HepG2 (cell line): ENCODE measurements around the gene DRC7. TPM values are rescaled to one million over a fixed set of nuclear protein-coding genes. Genes with fewer than 3 reads are reported as not detected.

Source experiments
- ARNT2 ChIP-seq: sonication (generic); formaldehyde crosslinking; IDR thresholded peaks from 2 replicates; pipeline ENCODE4 v1.8.0; 2022; ENCODE audit warnings: mild to moderate bottlenecking, low read depth, missing genetic modification reagents, moderate library complexity
- BCL6 ChIP-seq: IDR thresholded peaks from 2 replicates; pipeline ENCODE4 v1.6.1; 2016; ENCODE audit warnings: missing genetic modification reagents, missing compliant biosample characterization
- ELK4 ChIP-seq: sonication (generic); formaldehyde crosslinking; IDR thresholded peaks from 2 replicates; pipeline ENCODE4 v1.9.0; 2021; ENCODE audit warnings: missing genetic modification reagents, borderline replicate concordance
- GPBP1L1 ChIP-seq: sonication (generic); formaldehyde crosslinking; IDR thresholded peaks from 2 replicates; pipeline ENCODE4 v1.5.0; 2020; ENCODE audit warnings: mild to moderate bottlenecking, missing genetic modification reagents
- HDAC2 ChIP-seq: sonication (generic); formaldehyde crosslinking; IDR thresholded peaks from 2 replicates; pipeline ENCODE4 v1.4.0; 2020; ENCODE audit warnings: missing genetic modification reagents
- HNRNPL ChIP-seq: fragments of 200-400 bp; formaldehyde crosslinking; IDR thresholded peaks from 2 replicates; pipeline ENCODE4 v1.6.1; 2017; ENCODE audit warnings: mild to moderate bottlenecking, low read depth, low read length
- HOXD1 ChIP-seq: sonication (generic); formaldehyde crosslinking; IDR thresholded peaks from 2 replicates; pipeline ENCODE4 v1.5.0; 2020; ENCODE audit warnings: missing genetic modification reagents
- IKZF5 ChIP-seq: IDR thresholded peaks from 2 replicates; pipeline ENCODE4 v1.6.1; 2018; ENCODE audit warnings: missing genetic modification reagents, mild to moderate bottlenecking, missing compliant biosample characterization
- JUND ChIP-seq: sonication (generic); formaldehyde crosslinking; IDR thresholded peaks from 2 replicates; pipeline ENCODE4 v1.8.0; 2022; ENCODE audit warnings: mild to moderate bottlenecking, missing genetic modification reagents
- KMT2B ChIP-seq: IDR thresholded peaks from 2 replicates; pipeline ENCODE4 v1.6.1; 2016; ENCODE audit warnings: missing genetic modification reagents, missing compliant biosample characterization
- LRRFIP1 ChIP-seq: sonication (generic); formaldehyde crosslinking; conservative IDR thresholded peaks from 2 replicates; pipeline ENCODE4 v1.4.0; 2020; ENCODE audit warnings: missing genetic modification reagents
- NFE2 ChIP-seq: sonication (generic); formaldehyde crosslinking; IDR thresholded peaks from 2 replicates; pipeline ENCODE4 v1.4.0; 2020; ENCODE audit warnings: missing genetic modification reagents
- NKX3-1 ChIP-seq: sonication (generic); formaldehyde crosslinking; IDR thresholded peaks from 2 replicates; pipeline ENCODE4 v1.5.0; 2020; ENCODE audit warnings: missing genetic modification reagents
- POLR2AphosphoS5 ChIP-seq: IDR thresholded peaks from 2 replicates; pipeline ENCODE4 v1.6.1; 2012; ENCODE audit warnings: low read depth, low read length
- SKIL ChIP-seq: sonication (generic); formaldehyde crosslinking; IDR thresholded peaks from 2 replicates; pipeline ENCODE4 v1.8.0; 2022; ENCODE audit warnings: missing genetic modification reagents, mild to moderate bottlenecking, moderate library complexity, borderline replicate concordance
- SP5 ChIP-seq: IDR thresholded peaks from 2 replicates; pipeline ENCODE4 v1.6.1; 2016; ENCODE audit warnings: low read depth, borderline replicate concordance
- SYNCRIP ChIP-seq: fragments of 200-400 bp; formaldehyde crosslinking; IDR thresholded peaks from 2 replicates; pipeline ENCODE4 v1.6.1; 2018; ENCODE audit warnings: mild to moderate bottlenecking, low read depth, low read length; ENCODE audit not compliant: insufficient read depth
- TRIM22 ChIP-seq: fragments of 450-650 bp; IDR thresholded peaks from 2 replicates; pipeline ENCODE4 v1.6.1; 2017
- ZNF747 ChIP-seq: sonication (generic); formaldehyde crosslinking; IDR thresholded peaks from 2 replicates; pipeline ENCODE4 v1.8.1; 2023; ENCODE audit warnings: missing genetic modification reagents, mild to moderate bottlenecking, borderline replicate concordance
- ZNF772 ChIP-seq: sonication (generic); formaldehyde crosslinking; IDR thresholded peaks from 2 replicates; pipeline ENCODE4 v1.5.0; 2020; ENCODE audit warnings: mild to moderate bottlenecking, missing genetic modification reagents
- ZNF891 ChIP-seq: sonication (generic); formaldehyde crosslinking; IDR thresholded peaks from 2 replicates; pipeline ENCODE4 v1.5.0; 2020; ENCODE audit warnings: mild to moderate bottlenecking, missing genetic modification reagents
- ZSCAN20 ChIP-seq: sonication (generic); formaldehyde crosslinking; IDR thresholded peaks from 2 replicates; pipeline ENCODE4 v1.4.0; 2020; ENCODE audit warnings: missing genetic modification reagents, mild to moderate bottlenecking, borderline replicate concordance
- polyA plus RNA-seq, 8 experiments: library from polyadenylated mRNA; depleted of rRNA in 3 of 8; stranded (reverse) in 7 of 8; unstranded in 1 of 8; fragments of >200 nt; fragmentation: Illumina TruSeq in 4 of 8; extraction: Trizol in 4 of 8; gene quantifications; 2 replicates each; pipeline versions ENCODE4 v1.2.1 to v1.2.3, GENCODE V29; 2011 to 2016; ENCODE audit warnings: low read depth in 4 of 8, missing spikeins in 1 of 8, mixed read lengths in 1 of 8; ENCODE audit not compliant: insufficient read depth in 1 of 8
- total RNA-seq, 5 experiments: library from RNA; depleted of rRNA; stranded (reverse); fragments of >200 nt; fragmentation: Illumina TruSeq; extraction: Trizol; gene quantifications; 2 replicates each; pipeline ENCODE4 v1.2.3, GENCODE V29; 2016; ENCODE audit warnings: low read depth in 1 of 5

The DRC7 gene
- total and polyA plus RNA-seq, 2 of the 13 experiments (the other 11 are each of a cell fraction or from before 2014, with no cell fraction given): 2.7 to 3.4 TPM

- TF ChIP-seq IKZF5 (CRISPR knock-in tag) (peak; percentile 39; the same call in 1 of the 2 replicates), NFE2 (CRISPR knock-in tag) (no peak), NKX3-1 (CRISPR knock-in tag) (no peak), ZSCAN20 (CRISPR knock-in tag) (no peak), SKIL (CRISPR knock-in tag) (no peak), POLR2AphosphoS5 (no peak), ZNF747 (CRISPR knock-in tag) (peak; percentile 53; the same call in 1 of the 2 replicates), HOXD1 (CRISPR knock-in tag) (no peak), ELK4 (CRISPR knock-in tag) (no peak), BCL6 (CRISPR knock-in tag) (0 out of 2 replicates have a peak, but pooled peaks have one; percentile 30), SP5 (no peak), TRIM22 (no peak), HDAC2 (CRISPR knock-in tag) (peak; percentile 71), ARNT2 (CRISPR knock-in tag) (no peak), SYNCRIP (no peak), HNRNPL (no peak), ZNF772 (CRISPR knock-in tag) (peak; percentile 61; the same call in 1 of the 2 replicates), ZNF891 (CRISPR knock-in tag) (no peak), KMT2B (CRISPR knock-in tag) (no peak), GPBP1L1 (CRISPR knock-in tag) (no peak), LRRFIP1 (CRISPR knock-in tag) (no peak), JUND (CRISPR knock-in tag) (no peak)
These were observed 25.6 kb downstream of the DRC7 start (continued) for GRCh38 chr16:57720142-57720575.
